SU-DHL-6 (cell line): ENCODE measurements around the gene RIMBP2.

Experiments used
- CTCF ChIP-seq: fragments of 200-600 bp; sonication (generic); IDR thresholded peaks from one replicate; pipeline ENCODE4 v1.5.1; 2017; ENCODE audit warnings: antibody characterized with exemption, mild to moderate bottlenecking, low read length, moderate library complexity; ENCODE audit not compliant: insufficient read depth, poor library complexity, severe bottlenecking
- EZH2phosphoT487 ChIP-seq: fragments of 200-600 bp; sonication (generic), shearing (Covaris generic); conservative IDR thresholded peaks from 2 replicates; pipeline ENCODE4 v1.6.1; 2018; ENCODE audit warnings: mild to moderate bottlenecking, antibody characterized with exemption, low read length, moderate library complexity, mixed read lengths

GRCh38 chr12:130501821-130502220 is 214.3 kb downstream of the RIMBP2 start:
- TF ChIP-seq EZH2phosphoT487 (no peak), CTCF (no peak)
